ENCODE results near the gene PXMP4.

DNA sequence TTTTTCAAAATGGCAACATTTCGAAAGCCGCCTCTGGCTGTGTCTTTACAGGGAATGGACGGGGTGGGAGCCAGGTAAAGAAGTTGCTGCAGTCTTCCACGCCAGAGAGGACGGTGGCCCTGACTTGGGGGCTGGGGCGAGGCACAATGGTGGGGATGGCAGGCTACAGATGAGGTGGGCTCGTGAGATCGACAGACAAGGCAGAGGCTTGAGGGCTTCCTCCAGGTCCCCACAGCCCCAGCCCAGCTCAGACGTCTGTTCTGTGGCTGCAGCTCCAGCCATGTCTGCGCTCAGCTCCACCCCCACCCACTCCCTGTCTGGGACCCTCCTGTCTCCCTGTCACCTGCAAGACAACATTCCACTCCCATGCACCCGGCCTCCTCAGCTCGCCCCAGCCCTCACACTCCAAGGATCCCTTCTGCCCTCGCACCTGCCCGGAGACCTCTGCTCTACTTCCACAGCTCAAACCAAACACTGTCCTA is 65.4 kb downstream of the PXMP4 start:
- TF ChIP-seq, protein P1, sequence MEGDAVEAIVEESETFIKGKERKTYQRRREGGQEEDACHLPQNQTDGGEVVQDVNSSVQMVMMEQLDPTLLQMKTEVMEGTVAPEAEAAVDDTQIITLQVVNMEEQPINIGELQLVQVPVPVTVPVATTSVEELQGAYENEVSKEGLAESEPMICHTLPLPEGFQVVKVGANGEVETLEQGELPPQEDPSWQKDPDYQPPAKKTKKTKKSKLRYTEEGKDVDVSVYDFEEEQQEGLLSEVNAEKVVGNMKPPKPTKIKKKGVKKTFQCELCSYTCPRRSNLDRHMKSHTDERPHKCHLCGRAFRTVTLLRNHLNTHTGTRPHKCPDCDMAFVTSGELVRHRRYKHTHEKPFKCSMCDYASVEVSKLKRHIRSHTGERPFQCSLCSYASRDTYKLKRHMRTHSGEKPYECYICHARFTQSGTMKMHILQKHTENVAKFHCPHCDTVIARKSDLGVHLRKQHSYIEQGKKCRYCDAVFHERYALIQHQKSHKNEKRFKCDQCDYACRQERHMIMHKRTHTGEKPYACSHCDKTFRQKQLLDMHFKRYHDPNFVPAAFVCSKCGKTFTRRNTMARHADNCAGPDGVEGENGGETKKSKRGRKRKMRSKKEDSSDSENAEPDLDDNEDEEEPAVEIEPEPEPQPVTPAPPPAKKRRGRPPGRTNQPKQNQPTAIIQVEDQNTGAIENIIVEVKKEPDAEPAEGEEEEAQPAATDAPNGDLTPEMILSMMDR (IDR thresholded peaks at IDR 0.05) = no peak
- no peak for TF ChIP-seq POLR2A (IDR thresholded peaks at IDR 0.05)

All from adrenal gland (tissue), 5 donors.